GM12872 (cell line): Measurements from ENCODE around the gene LRFN3.
A peak's percentile ranks its signal among the peaks of the same experiment; 100 is the strongest.

Source experiments
- CTCF ChIP-seq: IDR thresholded peaks from 3 replicates; pipeline ENCODE4 v1.5.1; 2011; ENCODE audit warnings: low read depth, mild to moderate bottlenecking, low read length, moderate library complexity; ENCODE audit not compliant: insufficient read depth

The LRFN3 gene

GRCh38 chr19:35896643-35897040 is 39.5 kb upstream of the LRFN3 start:
- TF ChIP-seq CTCF: no peak

GRCh38 chr19:35897706-35898451 is 38.3 kb upstream of the LRFN3 start:
- TF ChIP-seq CTCF: no peak

GRCh38 chr19:35898499-35898809 is 37.7 kb upstream of the LRFN3 start:
- no peak for TF ChIP-seq CTCF

GRCh38 chr19:35899547-35900214 is 36.5 kb upstream of the LRFN3 start:
- no peak for TF ChIP-seq CTCF

GRCh38 chr19:35901055-35901644 is 35.0 kb upstream of the LRFN3 start:
- TF ChIP-seq CTCF: no peak

- TF ChIP-seq CTCF: peak; percentile 24; the same call in 1 of the 3 replicates
These were observed 34.1 kb upstream of the LRFN3 start, which contains the start of gene HCST for GRCh38 chr19:35901854-35902661. HCST (plus strand) TSS chr19:35902529; CDS start chr19:35902594, 65 bp downstream.

- TF ChIP-seq CTCF: no peak
These were observed 33.2 kb upstream of the LRFN3 start for GRCh38 chr19:35902870-35903475.
